ENCODE data around the gene NAXE.

- TF ChIP-seq CTCF (IDR thresholded peaks at IDR 0.05) (no peak), EP300 (IDR thresholded peaks at IDR 0.05) (no peak)
These were observed 36.6 kb upstream of the NAXE start for GRCh38 chr1:156554971-156555370.
